Endometrial microvascular endothelial cells (primary cell): ENCODE measurements around the gene RYR3. TPM values are rescaled to one million over a fixed set of nuclear protein-coding genes. Genes with fewer than 3 reads are reported as not detected.

Experiments used
- in situ Hi-C: cut with HindIII; loops from 2 replicates; pipeline ENCODE4 v1.10.0; 2017; ENCODE audit warnings: low sequenced_read_pairs, low pct_unique_long_range_greater_than_20kb; ENCODE audit errors: inconsistent ontology term
- total RNA-seq: library from RNA; depleted of rRNA; stranded (reverse); fragments of >200 nt; gene quantifications from one replicate; pipeline ENCODE4 v1.2.3, GENCODE V29; 2015; ENCODE audit errors: inconsistent ontology term

RYR3 gene
- total RNA-seq, 1 donor from 2014 or later = not detected

- in situ Hi-C loops = no loop called here
Observed at GRCh38 chr15:33313491-33313890, 2.7 kb downstream of the RYR3 start.

GRCh38 chr15:33314069-33314468, 3.3 kb downstream of the RYR3 start:
- in situ Hi-C loops = no loop called here

DNA sequence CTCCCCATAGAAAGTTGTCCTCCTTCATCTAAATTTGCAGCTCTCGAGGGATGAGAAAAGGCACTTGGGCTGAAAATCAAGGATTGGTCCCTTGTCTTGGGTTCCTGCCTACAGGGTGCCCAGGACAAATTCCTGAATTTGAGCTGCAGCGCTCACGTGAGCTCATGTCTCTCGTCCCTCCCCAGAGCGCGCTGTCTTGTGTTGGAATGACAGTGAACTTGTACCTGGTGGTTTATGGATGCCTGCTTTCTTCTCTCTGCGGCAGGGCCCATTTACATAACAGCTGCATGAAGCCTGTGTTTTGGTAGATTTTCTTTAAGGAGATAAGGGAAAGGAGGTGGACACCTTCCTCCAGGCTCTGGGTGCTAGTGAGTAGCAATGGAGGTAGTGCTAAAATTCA, 4.3 kb downstream of the RYR3 start:
- in situ Hi-C loops = no loop called here

- in situ Hi-C loops = no loop called here
Observed at GRCh38 chr15:33317896-33318295, 7.1 kb downstream of the RYR3 start.

DNA sequence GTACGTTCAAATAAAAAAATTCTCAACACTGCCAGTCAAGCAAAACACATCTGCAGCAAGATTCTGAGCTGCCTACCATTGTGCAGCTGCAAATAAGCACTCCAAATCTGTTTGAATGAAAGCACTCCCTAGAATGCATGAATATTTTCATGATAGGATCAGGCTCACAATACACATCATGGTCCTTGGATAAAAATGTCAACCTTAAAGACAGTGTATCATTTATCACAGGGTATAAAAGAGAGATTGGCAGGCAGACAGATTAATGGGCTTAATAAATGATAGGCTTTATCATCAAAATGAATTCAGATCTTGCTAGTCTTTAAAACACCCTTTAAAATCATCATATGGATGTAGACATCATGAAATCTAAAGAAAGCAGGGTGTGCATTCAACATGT, 9.2 kb downstream of the RYR3 start:
- in situ Hi-C loops = no loop called here

GRCh38 chr15:33322091-33322490, 11.3 kb downstream of the RYR3 start:
- in situ Hi-C loops = no loop called here

- in situ Hi-C loops = no loop called here
Observed at GRCh38 chr15:33324609-33325008, 13.8 kb downstream of the RYR3 start.

GRCh38 chr15:33326908-33327307, 16.1 kb downstream of the RYR3 start:
- in situ Hi-C loops = no loop called here

DNA sequence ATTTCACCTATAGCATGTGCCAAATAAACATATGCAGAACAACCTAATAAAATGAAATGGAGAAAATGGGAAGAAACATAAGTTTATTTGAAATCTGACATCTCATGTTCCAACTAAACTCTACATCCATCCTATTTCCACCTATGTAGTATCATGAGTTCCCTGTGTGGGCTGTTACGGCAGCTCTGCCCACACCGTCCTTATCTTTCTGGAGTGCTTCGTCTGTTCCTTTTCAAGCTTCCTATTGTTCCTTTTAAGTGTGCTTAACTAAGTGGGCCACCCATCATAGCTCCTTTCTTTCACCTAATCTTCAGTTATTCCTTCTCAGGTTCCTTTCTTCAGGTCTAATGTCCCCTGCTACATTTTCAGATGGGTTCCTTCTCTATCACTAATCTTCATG, 17.3 kb downstream of the RYR3 start:
- in situ Hi-C loops = no loop called here

DNA sequence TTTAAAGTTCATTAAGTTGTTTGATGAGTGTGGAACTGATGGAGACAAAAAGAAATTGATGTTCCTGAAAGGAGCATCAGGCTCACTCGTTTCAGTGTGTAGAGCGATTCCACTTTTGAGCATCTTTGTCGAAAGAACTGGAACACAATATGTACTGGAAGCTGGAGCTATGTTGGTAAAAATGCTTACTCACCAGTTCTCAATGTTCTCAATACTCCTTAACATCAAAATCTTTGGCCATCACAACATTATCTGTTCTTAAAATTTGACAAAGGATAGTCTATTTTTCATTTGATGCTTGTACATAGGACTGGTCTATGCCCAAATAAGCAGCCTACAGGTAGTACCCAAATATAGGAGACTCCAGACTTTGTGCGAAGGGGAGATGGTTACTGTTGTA, 18.7 kb downstream of the RYR3 start:
- in situ Hi-C loops = no loop called here

DNA sequence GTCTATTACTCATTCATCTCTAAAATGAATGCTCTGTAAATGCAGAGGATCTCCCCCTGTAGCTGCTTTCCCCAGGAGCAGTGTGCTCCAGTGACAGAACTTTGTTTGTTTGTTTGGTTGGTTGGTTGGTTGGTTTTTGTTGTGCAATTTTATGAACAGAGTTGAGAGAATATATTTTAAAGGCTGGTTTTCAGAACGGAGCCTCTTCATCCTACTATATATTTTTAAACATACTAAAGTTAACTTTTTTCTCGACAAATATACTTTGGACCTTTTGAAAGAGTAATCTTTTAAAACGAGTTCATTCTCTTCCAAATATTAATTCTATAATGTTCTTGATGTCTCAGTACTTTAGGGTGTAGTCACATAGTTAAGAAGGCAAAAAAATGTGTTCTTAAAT, 20.2 kb downstream of the RYR3 start:
- in situ Hi-C loops = no loop called here

DNA sequence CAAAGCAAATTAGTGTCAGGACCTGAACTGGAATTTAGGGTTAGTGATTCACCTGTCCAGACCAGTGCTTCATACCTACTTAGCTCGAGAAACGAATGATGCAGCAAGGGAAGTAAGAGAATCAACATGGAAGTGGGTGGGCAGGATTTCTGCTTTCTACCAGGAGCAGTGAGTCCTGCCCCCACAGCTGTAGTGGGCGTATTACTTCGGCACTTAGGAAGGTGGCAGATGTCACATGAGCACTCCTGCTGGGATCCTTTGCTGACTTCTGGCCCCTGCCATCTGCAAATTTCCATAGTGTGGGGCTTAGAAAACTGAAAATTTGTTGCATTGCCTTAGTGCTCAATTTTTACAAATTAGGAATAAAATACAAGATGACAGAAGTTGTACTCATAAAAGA, 31.2 kb downstream of the RYR3 start:
- in situ Hi-C loops = no loop called here

GRCh38 chr15:33343275-33343674, 32.5 kb downstream of the RYR3 start:
- in situ Hi-C loops = no loop called here

DNA sequence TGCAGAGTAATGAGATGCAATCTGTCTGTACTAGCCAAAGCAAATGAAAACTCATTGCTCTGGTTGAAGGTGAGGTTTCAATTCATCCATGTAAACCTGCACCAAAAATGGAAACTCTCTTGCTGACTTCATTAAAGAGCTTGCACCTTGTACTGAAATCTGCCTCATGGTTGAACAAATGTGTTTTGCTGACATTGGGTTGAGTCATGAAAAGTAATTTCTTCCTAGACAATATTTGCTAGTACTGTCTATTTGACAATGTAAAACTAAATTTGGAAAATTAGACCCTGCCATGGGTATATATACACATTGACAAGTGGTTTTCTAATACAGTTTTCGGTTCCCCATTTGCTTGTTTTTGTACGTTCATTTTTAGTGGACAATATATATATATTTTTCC, 33.3 kb downstream of the RYR3 start:
- in situ Hi-C loops = no loop called here

DNA sequence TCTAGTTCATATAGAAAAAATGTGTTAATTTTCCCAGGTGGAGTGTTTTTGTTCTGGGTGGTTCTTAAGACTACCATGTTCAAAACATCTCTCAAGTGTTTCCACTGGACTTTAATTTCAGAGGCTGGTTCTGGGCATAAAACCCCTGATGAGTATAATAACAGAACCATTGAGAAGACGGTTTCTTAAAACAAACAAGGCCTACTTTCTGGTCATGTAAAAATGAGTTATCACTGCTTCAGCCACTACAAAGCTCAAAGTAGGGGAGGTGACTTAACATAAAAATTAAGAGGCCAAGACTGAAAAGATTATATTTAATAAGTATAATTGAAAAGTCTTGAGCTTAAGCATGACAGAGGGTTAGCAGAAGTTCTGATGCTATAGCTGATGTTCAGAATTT, 33.8 kb downstream of the RYR3 start:
- in situ Hi-C loops = no loop called here

GRCh38 chr15:33354411-33354810, 43.6 kb downstream of the RYR3 start:
- in situ Hi-C loops = no loop called here

DNA sequence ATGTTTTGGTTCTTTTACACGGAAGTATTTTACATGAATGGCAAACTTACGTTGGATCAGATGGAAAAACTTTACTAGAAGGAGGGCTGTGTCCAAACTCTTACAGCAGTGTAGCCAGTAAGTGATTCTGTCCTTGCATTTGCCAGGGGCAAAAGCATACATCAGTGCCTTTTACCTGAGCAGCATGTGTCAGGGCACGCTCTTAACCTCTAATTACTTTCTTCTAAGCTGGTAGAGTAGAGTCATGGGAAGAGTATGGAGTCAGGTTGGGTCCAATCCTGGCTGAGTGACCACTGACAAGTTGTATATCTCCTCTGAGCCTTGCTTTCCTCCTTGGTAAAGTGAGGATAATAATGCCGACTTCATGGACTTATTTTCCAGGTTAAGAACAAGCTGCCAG, 47.1 kb downstream of the RYR3 start:
- in situ Hi-C loops = no loop called here

GRCh38 chr15:33358306-33358705, 47.5 kb downstream of the RYR3 start:
- in situ Hi-C loops = no loop called here

DNA sequence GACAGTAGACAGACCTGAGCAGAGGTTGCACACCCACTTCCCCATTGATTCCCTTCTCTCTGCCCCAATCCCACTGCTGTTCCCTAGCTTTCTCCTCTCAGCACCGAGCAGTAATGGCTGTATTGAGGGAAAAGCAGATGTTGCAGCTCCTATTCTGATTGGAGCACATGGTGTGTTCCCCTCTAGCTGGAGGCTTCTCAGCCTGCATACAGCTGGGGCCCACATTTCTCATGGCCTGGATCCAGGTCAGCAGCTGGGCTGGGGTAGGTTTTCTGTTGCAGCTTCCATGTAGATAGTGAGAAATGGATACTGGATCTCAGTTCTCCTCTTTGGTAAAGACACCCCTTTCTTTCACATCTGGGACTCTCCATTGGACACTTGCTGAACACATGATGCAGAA, 50.1 kb downstream of the RYR3 start:
- in situ Hi-C loops = no loop called here

GRCh38 chr15:33369941-33370622, 59.3 kb downstream of the RYR3 start:
- in situ Hi-C loops = no loop called here

- in situ Hi-C loops = no loop called here
Observed at GRCh38 chr15:33370623-33371020, 59.9 kb downstream of the RYR3 start.
